BJ (cell line): ENCODE data around the gene UBXN2A. TPM values are rescaled to one million over a fixed set of nuclear protein-coding genes. Genes with fewer than 3 reads are reported as not detected.
"Not testable (repeated sequence)": the region's sequence is repeated elsewhere in the genome, so short reads cannot be mapped to it uniquely, and the experiment has no call there.

Source experiments
- CTCF ChIA-PET: fragments of 350-600 bp; formaldehyde crosslinking; extraction: SDS; loops from one replicate; lab custom pipeline; 2021; ENCODE audit warnings: antibody characterized with exemption, inconsistent platforms; lab: Yijun Ruan, JAX
- POLR2A ChIA-PET: fragments of 300-600 bp; sonication (Branson Sonifier 250); formaldehyde crosslinking; extraction: SDS; loops from one replicate; lab custom pipeline; 2021; ENCODE audit warnings: antibody characterized with exemption; lab: Charles Lee
- DNase-seq: peaks from one replicate; pipeline ENCODE4 v3.0.0-alpha.2; 2011; ENCODE audit warnings: low read depth
- H3K27me3 ChIP-seq: 2 replicates; pipeline ENCODE4 v1.6.0; 2011; ENCODE audit warnings: low read length; ENCODE audit not compliant: control insufficient read depth, insufficient read depth
- H3K36me3 ChIP-seq: 2 replicates; pipeline ENCODE4 v1.5.1; 2011; ENCODE audit warnings: low read length; ENCODE audit not compliant: control insufficient read depth, insufficient read depth
- H3K4me3 ChIP-seq: 2 replicates; pipeline ENCODE4 v1.5.1; 2011; ENCODE audit warnings: low read depth, mild to moderate bottlenecking, control low read depth, low read length
- CTCF ChIP-seq: IDR thresholded peaks from 2 replicates; pipeline ENCODE4 v1.5.1; 2011; ENCODE audit warnings: low read depth, mild to moderate bottlenecking, control low read depth, inconsistent platforms, low read length, moderate library complexity; ENCODE audit not compliant: insufficient read depth
- polyA plus RNA-seq: library from polyadenylated mRNA; depleted of rRNA; stranded (reverse); fragments of >200 nt; gene quantifications from 2 replicates; pipeline ENCODE4 v1.2.3, GENCODE V29; 2011

UBXN2A gene
- polyA plus RNA-seq, 1 experiment: 5.8 TPM

GRCh38 chr2:24024996-24025663, 84.9 kb downstream of the UBXN2A start:
- no peak for TF ChIP-seq CTCF
- peaks cover 9% of the 10 kb centered on the region for H3K36me3 ChIP-seq
- ChIA-PET POLR2A (no interaction called here), CTCF (interaction anchor here (1.0 to 2.2 kb wide), 3 partner anchors 11 to 201 kb away, joined by 3 to 8 read pairs (median 3); no protein-coding TSS in a partner anchor)
- no peak overlapping the region for H3K4me3 ChIP-seq
- no peaks in the 10 kb centered on the region for H3K27me3 ChIP-seq
- DNase-seq: no peak

DNA sequence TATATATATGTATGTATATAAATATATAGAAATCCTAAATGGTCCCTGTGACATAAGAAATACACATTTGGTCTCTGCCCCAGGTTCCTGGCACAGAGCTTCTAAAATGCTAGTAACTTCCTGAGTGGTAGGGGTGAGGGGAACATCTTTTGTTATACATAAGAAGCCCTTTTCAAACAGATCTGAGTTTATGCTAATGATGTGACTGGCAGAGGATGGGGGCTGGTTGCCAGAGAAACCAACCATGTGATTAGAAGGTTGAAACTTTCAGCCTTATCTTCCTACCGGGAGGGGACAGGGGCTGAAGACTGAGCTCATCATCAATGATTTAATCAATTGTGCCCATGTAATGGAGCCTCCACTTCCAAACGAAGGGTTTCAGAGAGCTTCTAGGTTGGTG, 86.0 kb downstream of the UBXN2A start:
- TF ChIP-seq CTCF: no peak
- CTCF ChIA-PET: interaction anchor here (0.9 to 2.2 kb wide), 2 partner anchors 202 to 205 kb away, joined by 3 to 8 read pairs; no protein-coding TSS in a partner anchor
- POLR2A ChIA-PET: no interaction called here

GRCh38 chr2:24038786-24039499, 98.7 kb downstream of the UBXN2A start:
- DNase-seq: no peak
- H3K27me3 ChIP-seq: no peaks in the 10 kb centered on the region
- TF ChIP-seq CTCF: no peak
- H3K4me3 ChIP-seq: no peak overlapping the region
- peaks cover 5% of the 10 kb centered on the region; the same call in 1 of the 2 replicates for H3K36me3 ChIP-seq
- POLR2A ChIA-PET: no interaction called here
- CTCF ChIA-PET: no interaction called here

More for the DNA sequence above, 86.0 kb downstream of the UBXN2A start:
- H3K4me3 ChIP-seq: no peak overlapping the region
- no peaks in the 10 kb centered on the region for H3K27me3 ChIP-seq
- no peak for DNase-seq
- H3K36me3 ChIP-seq: peaks cover 11% of the 10 kb centered on the region

- ChIA-PET POLR2A (no interaction called here), CTCF (no interaction called here)
- Histone ChIP-seq H3K36me3 (peaks cover 5% of the 10 kb centered on the region; the same call in 1 of the 2 replicates), H3K4me3 (no peak overlapping the region), H3K27me3 (no peaks in the 10 kb centered on the region)
- no peak for TF ChIP-seq CTCF
- DNase-seq: no peak
Observed at GRCh38 chr2:24040511-24040910, 100.2 kb downstream of the UBXN2A start.

DNA sequence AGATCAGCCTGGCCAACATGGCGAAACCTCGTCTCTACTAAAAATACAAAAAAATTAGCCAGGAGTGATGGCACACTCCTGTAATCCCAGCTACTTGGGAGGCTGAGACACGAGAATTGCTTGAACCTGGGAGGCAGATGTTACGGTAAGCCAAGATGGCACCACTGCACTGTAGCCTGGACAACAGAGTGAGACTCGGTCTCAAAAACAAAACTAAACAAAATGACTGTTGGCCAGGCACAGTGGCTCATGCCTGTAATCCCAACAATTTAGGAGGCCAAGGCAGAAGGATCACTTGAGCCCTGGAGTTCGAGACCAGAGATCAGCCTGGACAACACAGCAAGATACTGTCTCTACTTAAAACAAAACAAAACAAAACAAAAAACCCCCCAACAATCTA, 102.9 kb downstream of the UBXN2A start:
- POLR2A ChIA-PET, CTCF ChIA-PET: not testable (repeated sequence)

More for the DNA sequence above, 102.9 kb downstream of the UBXN2A start:
- not testable (repeated sequence) for DNase-seq, H3K36me3 ChIP-seq, H3K4me3 ChIP-seq, H3K27me3 ChIP-seq
